Erythroblast (primary cell): ENCODE measurements around the gene HUS1.

Experiments
- DNase-seq, 2 experiments: peaks; one replicate each; lab custom pipeline; 2025; lab: John Stamatoyannopoulos, UW
- GATA1 ChIP-seq: IDR thresholded peaks from 2 replicates; pipeline ENCODE4 v1.6.1; 2011; ENCODE audit warnings: low read depth, mild to moderate bottlenecking, control low read depth, low read length, moderate library complexity
- POLR2A ChIP-seq: IDR thresholded peaks from 2 replicates; pipeline ENCODE4 v1.6.1; 2011; ENCODE audit warnings: mild to moderate bottlenecking, low read length

The HUS1 gene

DNA sequence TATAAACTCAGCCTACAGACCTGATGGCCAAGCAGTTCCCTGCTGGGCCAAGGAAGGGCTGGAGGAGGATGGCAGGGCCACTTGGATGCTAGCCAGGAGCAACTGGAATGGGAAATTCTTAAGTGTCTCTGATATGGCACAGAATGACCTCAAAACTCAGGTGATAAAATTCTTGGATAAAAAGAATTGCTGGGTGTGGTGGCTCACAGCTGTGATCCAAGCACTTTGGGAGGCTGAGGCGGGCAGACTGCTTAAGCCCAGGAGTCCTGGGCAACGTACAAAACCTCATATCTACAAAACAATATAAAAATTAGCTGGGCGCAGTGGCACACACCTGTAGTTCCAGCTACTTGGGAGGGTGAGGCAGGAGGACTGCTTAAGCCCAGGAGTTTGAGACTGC, 17.2 kb downstream of the HUS1 start:
- DNase-seq: no peak
- TF ChIP-seq POLR2A (no peak), GATA1 (no peak)

DNA sequence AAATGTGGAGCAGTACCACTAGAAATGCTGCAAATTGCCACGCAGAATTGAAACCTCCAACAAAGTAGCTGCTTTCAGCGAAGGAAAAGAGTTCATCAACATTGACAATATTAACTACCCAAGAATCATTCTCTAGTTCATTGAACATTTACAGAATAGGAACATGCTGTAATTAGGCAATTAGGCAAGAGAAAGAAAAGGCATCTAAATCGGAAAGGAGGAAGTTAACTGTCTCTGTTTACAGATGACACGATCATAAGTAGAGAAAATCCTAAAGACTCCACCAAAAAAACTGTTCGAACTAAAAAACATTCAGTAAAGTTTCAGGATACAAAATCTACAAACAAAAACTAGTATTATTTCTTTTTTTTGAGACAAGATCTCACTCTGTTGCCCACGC, 22.3 kb downstream of the HUS1 start:
- TF ChIP-seq GATA1: no peak
- TF ChIP-seq POLR2A: no peak
- DNase-seq: no peak

DNA sequence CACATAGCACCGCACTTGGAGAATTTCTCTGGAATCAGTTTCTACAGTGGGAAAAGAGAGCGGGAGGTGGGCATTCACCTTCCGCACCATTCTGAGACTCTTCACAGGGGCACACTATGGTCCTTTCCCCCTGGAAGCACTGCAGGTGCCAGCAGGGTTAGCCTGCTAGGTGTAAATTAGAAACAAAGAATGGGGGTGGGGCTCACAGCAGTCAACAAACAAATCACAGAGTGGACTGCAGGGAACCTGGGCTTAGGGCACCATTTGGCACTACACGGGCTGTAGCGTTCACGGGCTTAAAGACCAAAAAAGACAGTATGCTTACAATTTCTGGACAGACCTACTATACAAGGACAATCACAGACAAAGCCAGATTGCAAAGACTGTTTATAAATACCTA, 23.2 kb downstream of the HUS1 start:
- no peak for DNase-seq
- TF ChIP-seq POLR2A (no peak), GATA1 (no peak)

DNA sequence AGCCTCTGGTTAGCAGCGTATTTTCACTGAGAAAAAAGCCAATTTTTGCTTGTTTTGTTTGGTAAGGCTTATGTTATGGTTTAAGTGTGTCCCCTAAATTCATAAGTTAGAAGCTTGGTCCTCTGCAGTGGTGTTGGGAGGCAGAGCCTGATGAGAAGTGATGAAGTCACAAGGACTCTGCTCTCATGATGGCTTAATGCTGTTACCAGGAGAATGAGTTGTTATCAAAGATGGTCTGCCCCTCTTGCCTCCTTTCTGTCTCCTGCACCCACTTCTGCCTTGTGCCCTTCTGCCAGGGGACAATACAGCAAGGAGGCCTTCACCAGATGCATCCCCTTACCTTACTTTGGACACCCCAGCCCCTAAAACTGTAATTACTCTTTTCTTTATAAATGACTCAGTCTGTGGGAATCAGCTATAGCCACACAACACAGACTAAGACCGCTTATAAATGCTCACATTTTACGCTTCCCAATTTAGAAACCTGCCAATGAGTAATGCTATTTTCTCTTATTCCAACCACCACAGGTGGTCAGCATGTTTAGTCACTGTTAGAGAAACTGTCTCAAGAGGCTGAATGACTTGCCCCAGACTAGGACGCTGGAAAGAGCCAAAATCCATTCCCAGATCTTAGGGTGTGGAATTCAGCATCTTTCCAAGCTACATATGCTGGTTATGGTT, 25.0 kb downstream of the HUS1 start:
- no peak for DNase-seq
- TF ChIP-seq GATA1 (no peak), POLR2A (no peak)

DNA sequence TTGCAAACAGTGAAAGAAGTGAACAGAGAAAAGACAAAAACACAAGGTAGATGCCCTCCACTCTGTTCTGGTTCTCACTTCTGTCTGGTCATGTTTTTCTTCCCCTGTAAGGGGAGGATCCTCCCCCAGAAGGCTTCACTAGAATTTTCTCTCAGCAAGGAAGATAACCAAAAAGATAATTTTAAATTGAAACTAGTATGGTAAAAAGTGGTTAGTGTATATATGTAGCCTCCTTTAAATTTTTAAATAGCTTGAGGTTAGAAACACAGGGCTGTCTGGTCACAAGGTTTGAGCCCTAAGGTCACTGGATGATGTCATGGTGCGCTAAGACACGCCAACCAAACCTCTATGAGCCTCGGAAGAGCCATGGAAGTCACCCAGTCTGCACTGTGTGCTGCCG, 25.6 kb downstream of the HUS1 start:
- DNase-seq: peak in 1 of 2 experiments; percentile 6
- TF ChIP-seq GATA1 (no peak), POLR2A (no peak)

DNA sequence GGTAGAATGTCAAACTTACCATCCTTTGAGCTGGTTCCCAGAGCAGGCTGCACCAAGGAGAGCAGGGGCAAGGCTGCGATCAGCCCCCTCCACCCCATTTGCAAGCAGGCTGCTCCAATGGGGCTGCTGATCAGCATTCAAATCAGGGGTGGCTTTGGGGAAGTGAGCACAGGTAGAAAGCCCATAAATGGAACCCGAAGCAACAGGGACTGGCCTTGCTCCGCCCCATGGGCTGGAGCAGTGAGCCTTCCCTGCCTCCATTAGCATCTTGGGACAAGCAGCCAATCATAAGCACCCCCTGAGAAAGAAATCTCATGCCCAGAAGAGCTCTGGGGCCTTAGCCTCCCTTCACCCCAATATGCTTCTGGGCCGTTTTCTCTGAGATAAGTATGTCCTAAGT, 27.2 kb downstream of the HUS1 start:
- DNase-seq: no peak
- TF ChIP-seq GATA1: no peak
- no peak for TF ChIP-seq POLR2A

DNA sequence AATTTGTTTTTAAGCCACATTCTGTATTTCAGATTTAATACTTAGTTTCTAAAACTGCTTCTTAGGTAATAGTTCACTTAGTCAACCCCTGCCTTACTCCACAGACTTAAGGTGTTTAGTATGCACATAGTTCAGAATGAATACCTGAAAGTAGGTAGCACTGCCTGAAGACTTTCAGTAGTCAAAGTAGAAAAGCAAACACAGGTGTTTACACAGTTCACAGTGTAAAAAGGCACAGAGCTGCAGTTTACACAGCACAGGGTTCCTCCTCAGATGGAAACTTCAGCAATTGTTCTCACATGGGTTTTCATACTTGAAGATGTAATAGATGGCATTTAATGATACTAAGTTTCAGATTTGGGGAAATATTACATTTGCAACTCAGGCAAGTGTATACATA, 28.0 kb downstream of the HUS1 start:
- DNase-seq: no peak
- TF ChIP-seq GATA1 (no peak), POLR2A (no peak)

DNA sequence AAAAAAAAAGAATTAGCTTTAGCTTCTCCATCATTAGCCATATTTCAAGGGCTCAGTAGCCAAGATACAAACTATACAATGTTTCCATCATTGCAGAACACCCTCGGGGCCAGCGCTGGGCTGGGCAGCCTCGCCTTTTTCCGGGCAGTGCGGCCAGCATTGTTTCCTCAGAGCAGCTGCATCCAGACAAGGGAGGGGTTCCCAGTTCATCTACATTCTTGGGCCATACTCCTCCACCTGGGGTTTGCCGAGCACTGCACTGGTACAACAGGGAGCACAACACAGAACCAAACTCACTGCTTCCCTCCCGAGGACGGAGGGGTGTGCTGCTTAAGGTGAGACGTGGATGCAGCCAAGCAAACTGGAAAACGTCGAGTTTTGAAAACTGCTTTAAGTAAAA, 28.7 kb downstream of the HUS1 start:
- TF ChIP-seq POLR2A (no peak), GATA1 (no peak)
- no peak for DNase-seq

DNA sequence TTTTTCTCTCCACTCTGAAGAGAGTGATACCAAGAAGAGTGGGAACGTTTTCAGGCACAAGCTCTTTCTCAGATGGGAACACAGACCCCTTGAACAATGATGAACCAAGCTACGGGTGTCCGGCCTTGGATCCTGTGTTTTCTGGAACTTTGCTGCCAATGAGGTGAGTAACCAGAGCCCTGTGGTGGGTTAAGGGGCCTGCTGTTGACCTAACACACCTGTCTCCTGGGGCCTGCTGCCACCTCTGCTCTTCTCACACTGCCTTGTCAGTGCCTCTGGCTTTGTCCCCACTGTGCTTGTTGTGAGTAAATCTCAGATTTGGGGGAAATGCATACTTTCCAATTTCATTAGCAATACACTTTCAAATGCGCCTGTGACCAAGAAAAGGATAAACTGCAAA, 29.7 kb downstream of the HUS1 start:
- DNase-seq: no peak
- no peak for TF ChIP-seq POLR2A
- TF ChIP-seq GATA1: no peak

DNA sequence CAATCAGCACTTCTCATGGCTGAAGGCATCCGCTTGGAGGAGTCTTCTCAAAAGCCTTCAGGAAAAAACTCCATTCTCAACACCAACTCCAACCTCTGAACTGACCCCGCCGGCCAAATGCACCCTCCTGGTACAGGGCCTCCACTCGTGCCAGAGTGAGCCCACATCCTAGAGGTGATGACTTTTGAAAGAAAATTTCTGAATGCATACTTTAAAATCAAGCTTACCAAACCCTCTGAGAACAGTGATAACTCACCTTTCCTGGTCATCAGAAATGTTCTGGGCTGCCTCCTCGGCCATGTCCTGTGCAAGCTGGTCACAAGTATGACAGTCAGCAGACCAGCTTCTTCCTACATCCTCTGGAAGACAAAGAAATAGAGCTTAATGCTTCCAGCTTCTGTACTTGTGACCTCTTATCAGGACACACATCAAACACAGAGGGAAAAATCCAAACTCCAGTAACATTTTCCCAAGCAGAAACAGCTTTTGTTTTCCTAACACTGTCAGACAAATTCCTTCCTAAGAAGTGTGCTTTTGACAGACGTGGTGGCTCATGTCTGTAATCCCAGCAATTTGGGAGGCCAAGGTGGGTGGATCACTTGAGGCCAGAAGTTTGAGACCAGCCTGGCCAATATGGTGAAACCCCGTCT, 31.1 kb downstream of the HUS1 start, which contains the start of gene PKD1L1:
PKD1L1 (minus strand) TSS at position 326 of the 650 bp plus-strand sequence; CDS start at position 300, 26 bp downstream.
- TF ChIP-seq GATA1: no peak
- no peak for TF ChIP-seq POLR2A

DNA sequence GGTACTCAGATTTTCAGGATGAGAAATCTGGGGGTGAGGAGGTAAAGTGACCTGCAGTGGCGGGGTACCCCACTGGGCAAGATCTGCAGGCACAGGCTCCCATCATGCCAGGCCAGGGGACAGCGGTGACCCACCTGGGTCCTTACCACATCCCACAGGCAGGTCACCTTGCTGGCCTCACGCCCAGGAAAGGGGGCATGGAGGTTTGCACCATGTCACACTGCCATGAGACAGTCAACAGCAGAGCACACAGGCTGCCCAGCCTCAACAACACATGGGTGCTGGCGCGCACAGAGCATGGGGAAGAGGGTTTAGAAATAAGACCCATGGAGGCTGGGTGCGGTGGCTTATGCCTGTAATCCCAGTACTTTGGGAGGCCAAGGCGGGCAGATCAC, 32.1 kb downstream of the HUS1 start:
- TF ChIP-seq POLR2A (no peak), GATA1 (no peak)
- DNase-seq: no peak

More for the DNA sequence above, 31.1 kb downstream of the HUS1 start, which contains the start of gene PKD1L1:
- no peak for DNase-seq

DNA sequence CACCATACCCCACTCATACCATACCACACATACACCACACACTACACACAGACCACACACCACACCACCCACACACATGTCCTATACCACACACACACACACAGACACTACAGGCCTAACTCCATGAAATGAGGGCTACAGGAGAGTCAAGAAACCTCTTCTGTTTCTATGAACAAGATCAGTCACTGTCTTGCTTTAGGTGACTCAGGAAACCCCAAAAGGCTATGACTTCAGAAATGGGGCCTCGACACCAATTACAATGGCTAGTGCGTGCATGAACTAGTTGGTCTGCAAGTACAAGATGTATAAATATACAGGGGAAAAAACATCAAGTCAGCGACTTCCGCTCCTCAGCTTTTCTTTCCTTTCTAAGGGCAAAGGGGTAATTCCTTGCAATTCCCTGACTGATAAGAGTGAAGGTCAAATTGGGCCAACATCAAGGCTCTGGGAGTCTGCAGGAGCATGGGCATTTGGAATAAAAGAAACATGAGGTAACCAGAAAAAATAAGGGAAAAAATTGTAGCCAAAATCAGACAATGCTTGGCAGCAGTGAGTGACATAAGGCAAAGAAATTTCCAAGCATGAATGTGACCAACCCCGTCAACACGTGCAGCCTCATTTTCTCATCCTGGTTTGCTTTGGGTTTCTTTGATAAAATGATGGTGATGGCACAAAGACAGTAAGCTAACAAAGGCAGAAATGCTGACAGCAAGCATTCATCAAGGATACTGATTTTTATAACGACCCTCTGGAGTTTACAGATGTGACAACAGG, 32.6 kb downstream of the HUS1 start:
- DNase-seq: no peak
- TF ChIP-seq GATA1 (no peak), POLR2A (no peak)

DNA sequence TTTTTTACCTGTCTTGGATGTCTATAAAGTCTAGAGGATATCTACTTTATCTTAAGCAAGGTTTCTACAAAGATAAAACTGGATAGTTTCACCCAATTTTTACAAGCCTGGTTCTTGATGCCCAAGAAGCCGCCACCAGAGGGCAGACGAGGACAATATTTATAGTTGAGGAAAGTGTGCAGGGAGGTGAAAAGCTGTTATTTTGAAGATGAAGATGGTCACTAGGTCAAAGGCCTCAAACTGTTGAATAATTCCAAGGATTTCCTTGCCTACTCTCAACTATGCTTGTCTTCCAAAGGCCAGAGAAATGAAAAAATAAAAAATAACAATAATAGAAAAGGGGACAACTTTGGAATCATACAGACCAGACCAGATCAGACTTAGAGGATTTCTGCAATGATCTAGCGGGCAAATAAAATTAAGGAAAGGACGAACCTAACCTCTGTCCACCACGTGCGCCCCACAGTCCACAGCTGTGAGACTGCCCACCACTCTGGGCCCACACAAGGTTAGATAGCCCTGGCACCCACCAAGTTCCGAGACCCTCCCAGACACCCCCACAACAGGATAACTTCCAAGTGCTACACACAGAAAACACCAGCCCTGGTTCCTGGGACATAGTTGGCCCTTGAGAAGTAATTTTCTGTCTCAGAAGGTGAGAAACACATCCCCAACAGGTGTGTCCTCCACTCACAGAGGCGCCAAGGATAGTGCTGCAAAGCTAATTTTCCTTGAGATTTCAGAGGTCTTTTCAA, 34.0 kb downstream of the HUS1 start:
- peak; percentile 65 to 83 for DNase-seq

More for the DNA sequence above, 34.0 kb downstream of the HUS1 start:
- TF ChIP-seq POLR2A (no peak), GATA1 (no peak)
